ENCODE measurements around the gene ZNF44.

DNA sequence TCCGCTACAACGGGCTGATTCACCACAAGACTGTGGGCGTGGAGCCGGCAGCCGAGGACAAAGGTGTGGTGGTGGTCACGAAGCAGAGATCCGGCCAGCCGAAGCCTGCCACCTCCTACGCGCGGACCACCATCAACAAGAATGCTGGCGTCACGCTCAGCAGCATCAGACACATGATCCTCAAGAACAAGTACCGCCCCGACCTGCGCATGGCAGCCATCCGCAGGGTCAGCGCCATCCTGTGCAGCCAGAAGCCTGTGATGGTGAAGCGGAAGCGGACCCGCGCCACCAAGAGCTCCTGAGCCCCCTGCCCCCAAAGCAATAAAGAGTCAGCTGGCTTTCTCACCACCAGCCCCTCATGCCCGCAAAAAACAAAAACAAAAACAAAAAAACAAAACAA lies 34.4 kb downstream of the ZNF44 start:
- TF ChIP-seq, protein P1, sequence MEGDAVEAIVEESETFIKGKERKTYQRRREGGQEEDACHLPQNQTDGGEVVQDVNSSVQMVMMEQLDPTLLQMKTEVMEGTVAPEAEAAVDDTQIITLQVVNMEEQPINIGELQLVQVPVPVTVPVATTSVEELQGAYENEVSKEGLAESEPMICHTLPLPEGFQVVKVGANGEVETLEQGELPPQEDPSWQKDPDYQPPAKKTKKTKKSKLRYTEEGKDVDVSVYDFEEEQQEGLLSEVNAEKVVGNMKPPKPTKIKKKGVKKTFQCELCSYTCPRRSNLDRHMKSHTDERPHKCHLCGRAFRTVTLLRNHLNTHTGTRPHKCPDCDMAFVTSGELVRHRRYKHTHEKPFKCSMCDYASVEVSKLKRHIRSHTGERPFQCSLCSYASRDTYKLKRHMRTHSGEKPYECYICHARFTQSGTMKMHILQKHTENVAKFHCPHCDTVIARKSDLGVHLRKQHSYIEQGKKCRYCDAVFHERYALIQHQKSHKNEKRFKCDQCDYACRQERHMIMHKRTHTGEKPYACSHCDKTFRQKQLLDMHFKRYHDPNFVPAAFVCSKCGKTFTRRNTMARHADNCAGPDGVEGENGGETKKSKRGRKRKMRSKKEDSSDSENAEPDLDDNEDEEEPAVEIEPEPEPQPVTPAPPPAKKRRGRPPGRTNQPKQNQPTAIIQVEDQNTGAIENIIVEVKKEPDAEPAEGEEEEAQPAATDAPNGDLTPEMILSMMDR (IDR thresholded peaks at IDR 0.05) = no peak
- TF ChIP-seq EP300 (IDR thresholded peaks at IDR 0.05) = no peak
